H1 (cell line): Measurements from ENCODE around the gene PHF1. TPM values are rescaled to one million over a fixed set of nuclear protein-coding genes. Genes with fewer than 3 reads are reported as not detected.

Experiments
- ASH2L ChIP-seq: fragments of 200-600, 300-600 bp; sonication (generic); IDR thresholded peaks from one replicate; pipeline ENCODE4 v1.7.1; 2017; ENCODE audit warnings: low read length
- CEBPB ChIP-seq: IDR thresholded peaks from 2 replicates; pipeline ENCODE4 v1.6.1; 2012; ENCODE audit warnings: low read depth, low read length
- CHD2 ChIP-seq: IDR thresholded peaks from 2 replicates; pipeline ENCODE4 v1.6.1; 2012; ENCODE audit warnings: low read length, improper control_type of control experiment
- CREB1 ChIP-seq: IDR thresholded peaks from 2 replicates; pipeline ENCODE4 v1.6.1; 2012; ENCODE audit warnings: inconsistent platforms
- CTBP2 ChIP-seq: IDR thresholded peaks from 2 replicates; pipeline ENCODE4 v1.7.0; 2011; ENCODE audit warnings: borderline replicate concordance, mild to moderate bottlenecking, moderate library complexity, mixed read lengths, low read length; ENCODE audit not compliant: insufficient read depth, insufficient read length
- EGR1 ChIP-seq: IDR thresholded peaks from 2 replicates; pipeline ENCODE4 v1.6.1; 2011; ENCODE audit warnings: low read depth, low read length, borderline replicate concordance
- EZH2 ChIP-seq: fragments of 200-600 bp; sonication (generic); IDR thresholded peaks from 2 replicates; pipeline ENCODE4 v1.7.1; 2012; ENCODE audit warnings: low read depth, mild to moderate bottlenecking, moderate library complexity, low read length, inconsistent platforms; ENCODE audit not compliant: severe bottlenecking
- JUND ChIP-seq: IDR thresholded peaks from 2 replicates; pipeline ENCODE4 v1.6.1; 2011; ENCODE audit warnings: mild to moderate bottlenecking, improper control_type of control experiment, low read length
- KDM1A ChIP-seq: fragments of 200-600, 300-600 bp; sonication (generic); IDR thresholded peaks from 2 replicates; pipeline ENCODE4 v1.7.1; 2016; ENCODE audit warnings: mild to moderate bottlenecking, low read length, borderline replicate concordance
- MAFK ChIP-seq: IDR thresholded peaks from 2 replicates; pipeline ENCODE4 v1.6.1; 2012; ENCODE audit warnings: low read depth, mild to moderate bottlenecking, improper control_type of control experiment, low read length
- RAD21 ChIP-seq, 2 experiments: IDR thresholded peaks in 1 of 2; conservative IDR thresholded peaks in 1 of 2; 2 replicates each; pipeline ENCODE4 v1.6.1; 2011; ENCODE audit warnings: low read depth in 2 of 2, low read length in 2 of 2, improper control_type of control experiment in 1 of 2, inconsistent platforms in 1 of 2, mild to moderate bottlenecking in 1 of 2, moderate library complexity in 1 of 2
- RBBP5 ChIP-seq: IDR thresholded peaks from 2 replicates; pipeline ENCODE4 v1.7.1; 2012; ENCODE audit warnings: low read depth, mild to moderate bottlenecking, inconsistent platforms, low read length, moderate library complexity, borderline replicate concordance
- SIX5 ChIP-seq: IDR thresholded peaks from 2 replicates; pipeline ENCODE4 v1.6.1; 2011; ENCODE audit warnings: mild to moderate bottlenecking, low read depth, low read length
- TAF7 ChIP-seq: optimal IDR thresholded peaks from 2 replicates; pipeline ENCODE3; 2011; ENCODE audit warnings: low read depth, mild to moderate bottlenecking, inconsistent platforms, low read length, moderate library complexity, borderline replicate concordance
- TBP ChIP-seq: IDR thresholded peaks from 2 replicates; pipeline ENCODE4 v1.6.1; 2011; ENCODE audit warnings: low read depth, low read length, improper control_type of control experiment
- polyA plus RNA-seq, 7 experiments: library from polyadenylated mRNA; depleted of rRNA in 3 of 7; stranded (reverse) in 5 of 7; unstranded in 2 of 7; fragments of >200 nt in 5 of 7; fragments of 200-250 nt in 2 of 7; gene quantifications; 1 replicate in 5 of 7; 2 replicates in 1 of 7; 4 replicates in 1 of 7; pipeline versions ENCODE4 v1.2.1 to v1.2.3, GENCODE V29; 2011 to 2013; ENCODE audit warnings: missing spikeins in 2 of 7, mixed read lengths in 2 of 7
- total RNA-seq: library from RNA; stranded (reverse); fragmentation: NEBNext Ultra II Directional; extraction: Animal tissue kit (Norgen Biotek cat#: 25700); gene quantifications from 2 replicates; pipeline ENCODE4 v1.2.1, GENCODE V29; 2021
- TF ChIP-seq, protein P1 (sequence below), 3 experiments: IDR thresholded peaks; 1 replicate in 2 of 3; 2 replicates in 1 of 3; pipeline versions ENCODE4 v1.5.1 to v1.6.1; 2011; ENCODE audit warnings: low read length in 3 of 3, mild to moderate bottlenecking in 3 of 3, inconsistent platforms in 2 of 3, low read depth in 1 of 3, moderate library complexity in 1 of 3; ENCODE audit not compliant: insufficient read depth in 1 of 3; ENCODE audit errors: control extremely low read depth in 1 of 3
- TF ChIP-seq, protein P2 (sequence below): IDR thresholded peaks from 2 replicates; pipeline ENCODE4 v1.6.1; 2011; ENCODE audit warnings: low read length, improper control_type of control experiment
- TF ChIP-seq, protein P3 (sequence below): IDR thresholded peaks from 2 replicates; pipeline ENCODE4 v1.6.1; 2012; ENCODE audit warnings: inconsistent platforms

The PHF1 gene
- total and polyA plus RNA-seq, 2 of the 8 experiments (the other 6 are each of a cell fraction or from before 2014, with no cell fraction given): 47.3 to 78.6 TPM

DNA sequence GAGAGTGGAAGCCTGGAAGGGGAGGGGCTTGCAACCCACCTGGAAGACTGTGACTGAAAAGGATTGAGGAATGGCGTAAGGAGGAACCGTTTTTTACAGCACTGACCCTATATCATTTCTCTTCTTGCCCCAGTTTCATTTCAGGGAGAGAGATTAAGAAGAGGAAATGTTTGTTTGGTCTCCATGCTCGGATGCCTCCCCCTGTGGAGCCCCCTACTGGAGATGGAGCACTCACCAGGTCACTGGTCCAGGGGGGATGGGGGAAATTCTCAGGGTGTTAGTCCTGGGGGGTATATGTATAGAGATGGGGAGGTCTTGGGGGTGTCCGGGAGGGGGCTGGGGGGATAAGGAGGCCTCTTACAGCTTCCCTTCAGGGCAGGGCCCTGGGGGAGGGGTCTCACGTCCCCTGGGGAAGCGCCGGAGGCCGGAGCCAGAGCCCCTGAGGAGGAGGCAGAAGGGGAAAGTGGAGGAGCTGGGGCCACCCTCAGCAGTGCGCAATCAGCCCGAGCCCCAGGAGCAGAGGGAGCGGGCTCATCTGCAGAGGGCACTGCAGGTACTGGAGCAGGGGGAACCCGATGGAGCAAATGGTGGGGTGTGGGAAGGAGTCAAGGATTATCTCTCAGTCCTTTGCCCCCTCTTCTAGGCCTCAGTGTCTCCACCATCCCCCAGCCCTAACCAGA lies 3.9 kb downstream of the PHF1 start (continued):
- TF ChIP-seq, protein P1, sequence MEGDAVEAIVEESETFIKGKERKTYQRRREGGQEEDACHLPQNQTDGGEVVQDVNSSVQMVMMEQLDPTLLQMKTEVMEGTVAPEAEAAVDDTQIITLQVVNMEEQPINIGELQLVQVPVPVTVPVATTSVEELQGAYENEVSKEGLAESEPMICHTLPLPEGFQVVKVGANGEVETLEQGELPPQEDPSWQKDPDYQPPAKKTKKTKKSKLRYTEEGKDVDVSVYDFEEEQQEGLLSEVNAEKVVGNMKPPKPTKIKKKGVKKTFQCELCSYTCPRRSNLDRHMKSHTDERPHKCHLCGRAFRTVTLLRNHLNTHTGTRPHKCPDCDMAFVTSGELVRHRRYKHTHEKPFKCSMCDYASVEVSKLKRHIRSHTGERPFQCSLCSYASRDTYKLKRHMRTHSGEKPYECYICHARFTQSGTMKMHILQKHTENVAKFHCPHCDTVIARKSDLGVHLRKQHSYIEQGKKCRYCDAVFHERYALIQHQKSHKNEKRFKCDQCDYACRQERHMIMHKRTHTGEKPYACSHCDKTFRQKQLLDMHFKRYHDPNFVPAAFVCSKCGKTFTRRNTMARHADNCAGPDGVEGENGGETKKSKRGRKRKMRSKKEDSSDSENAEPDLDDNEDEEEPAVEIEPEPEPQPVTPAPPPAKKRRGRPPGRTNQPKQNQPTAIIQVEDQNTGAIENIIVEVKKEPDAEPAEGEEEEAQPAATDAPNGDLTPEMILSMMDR (IDR thresholded peaks at IDR 0.05; ENCODE audit: control extremely low read depth in 1 of 3, insufficient read depth in 1 of 3, low read depth in 1 of 3, low read length in 3 of 3): peak in 2 of 3 experiments; percentile 44 to 45; a peak in 3 of 4 replicates
- TF ChIP-seq TBP (no peak), KDM1A (no peak), CEBPB (no peak), EZH2 (no peak), CREB1 (no peak), SIX5 (no peak), ASH2L (no peak), MAFK (no peak), JUND (no peak), RBBP5 (no peak), TAF7 (no peak), RAD21 (IDR thresholded peaks at IDR 0.05 in 1 of 2, conservative IDR thresholded peaks at IDR 0.05 in 1 of 2; ENCODE audit: low read depth in 2 of 2, low read length in 2 of 2) (peak in 1 of 2 experiments; percentile 28; a peak in 1 of 4 replicates), CTBP2 (no peak), CHD2 (no peak), EGR1 (no peak)
- TF ChIP-seq, protein P2, sequence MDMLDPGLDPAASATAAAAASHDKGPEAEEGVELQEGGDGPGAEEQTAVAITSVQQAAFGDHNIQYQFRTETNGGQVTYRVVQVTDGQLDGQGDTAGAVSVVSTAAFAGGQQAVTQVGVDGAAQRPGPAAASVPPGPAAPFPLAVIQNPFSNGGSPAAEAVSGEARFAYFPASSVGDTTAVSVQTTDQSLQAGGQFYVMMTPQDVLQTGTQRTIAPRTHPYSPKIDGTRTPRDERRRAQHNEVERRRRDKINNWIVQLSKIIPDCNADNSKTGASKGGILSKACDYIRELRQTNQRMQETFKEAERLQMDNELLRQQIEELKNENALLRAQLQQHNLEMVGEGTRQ: no peak
- TF ChIP-seq, protein P3, sequence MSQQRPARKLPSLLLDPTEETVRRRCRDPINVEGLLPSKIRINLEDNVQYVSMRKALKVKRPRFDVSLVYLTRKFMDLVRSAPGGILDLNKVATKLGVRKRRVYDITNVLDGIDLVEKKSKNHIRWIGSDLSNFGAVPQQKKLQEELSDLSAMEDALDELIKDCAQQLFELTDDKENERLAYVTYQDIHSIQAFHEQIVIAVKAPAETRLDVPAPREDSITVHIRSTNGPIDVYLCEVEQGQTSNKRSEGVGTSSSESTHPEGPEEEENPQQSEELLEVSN: no peak
